GM18951 (cell line): ENCODE results near the gene CACNA2D2.

ENCODE experiments used
- POLR2A ChIP-seq: IDR thresholded peaks from 4 replicates; pipeline ENCODE4 v1.6.1; 2011; ENCODE audit warnings: mild to moderate bottlenecking; ENCODE audit not compliant: insufficient read length, insufficient read depth; ENCODE audit errors: extremely low read depth
- in situ Hi-C: fragments of 300-500 bp; cut with MboI; formaldehyde crosslinking; loops from one replicate; pipeline ENCODE4 v1.12.0; 2022; ENCODE audit warnings: low sequenced_read_pairs, mixed read lengths, inconsistent platforms; ENCODE audit not compliant: unreplicated experiment

The CACNA2D2 gene

DNA sequence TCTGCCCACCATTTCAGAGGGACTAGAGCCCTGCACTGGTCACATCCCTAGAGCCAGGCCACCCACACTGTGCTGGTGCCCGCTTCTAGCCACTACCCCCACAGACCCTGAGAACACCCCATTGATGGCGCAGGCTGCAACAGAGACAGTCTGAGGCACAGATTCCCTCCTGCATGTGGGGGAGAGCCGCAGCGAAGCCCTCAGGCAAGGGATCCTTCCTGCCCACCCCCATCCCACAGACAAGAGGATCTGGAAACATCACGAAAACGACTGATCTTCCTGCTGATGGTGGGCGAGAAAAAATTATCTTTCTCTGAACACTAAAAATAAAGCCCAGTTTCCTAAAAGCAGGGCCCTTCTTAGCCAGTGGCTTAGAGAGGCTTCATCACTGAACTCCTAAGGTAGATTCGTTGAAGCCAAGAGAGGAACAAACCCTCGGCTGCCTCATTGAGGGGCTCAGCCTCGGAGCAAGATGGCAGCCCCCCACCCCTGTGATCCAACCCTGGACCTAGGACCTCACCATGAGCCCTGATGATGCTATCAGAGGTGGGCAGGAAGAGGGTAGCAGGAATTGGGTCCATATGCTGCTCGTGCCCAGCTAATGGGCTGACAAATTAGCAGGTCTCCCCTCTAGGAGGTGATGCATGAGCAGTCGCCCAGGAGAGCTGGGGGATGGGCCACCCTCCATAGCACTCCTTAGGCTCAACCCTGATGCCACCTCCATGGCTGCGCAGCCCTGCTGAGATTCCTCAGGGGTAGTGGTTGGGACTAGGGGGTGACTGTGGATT, 54.5 kb downstream of the CACNA2D2 start:
- TF ChIP-seq POLR2A, result no peak
- in situ Hi-C loops, result no loop called here

DNA sequence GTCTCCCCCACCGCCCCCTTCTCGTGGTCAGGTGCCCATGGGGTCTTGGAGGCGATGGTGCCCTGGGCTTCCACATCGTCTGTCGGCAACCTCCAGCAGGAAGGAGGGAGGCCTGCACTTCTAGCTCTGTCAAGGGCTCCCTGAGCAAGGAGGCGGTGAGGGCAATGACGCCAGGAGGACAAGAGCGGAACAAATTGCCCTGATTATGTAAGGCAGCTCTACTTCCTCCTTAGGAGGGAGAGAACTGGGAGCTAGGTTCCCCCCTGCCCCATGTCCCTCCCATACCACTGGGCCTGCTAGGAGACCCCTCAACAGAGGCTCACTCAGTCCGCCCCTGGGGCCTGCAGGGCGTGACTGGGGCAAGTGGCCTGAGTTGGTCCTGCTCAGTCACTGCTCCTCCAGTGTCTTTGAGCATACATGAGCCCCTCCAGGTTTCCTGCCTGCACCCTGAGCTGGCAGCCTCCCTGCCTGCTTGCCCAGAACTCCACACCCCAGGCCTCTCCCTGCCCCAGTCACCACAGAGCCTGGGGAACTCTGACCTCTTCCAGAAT, 56.1 kb downstream of the CACNA2D2 start:
- no peak for TF ChIP-seq POLR2A
- in situ Hi-C loops, result no loop called here

DNA sequence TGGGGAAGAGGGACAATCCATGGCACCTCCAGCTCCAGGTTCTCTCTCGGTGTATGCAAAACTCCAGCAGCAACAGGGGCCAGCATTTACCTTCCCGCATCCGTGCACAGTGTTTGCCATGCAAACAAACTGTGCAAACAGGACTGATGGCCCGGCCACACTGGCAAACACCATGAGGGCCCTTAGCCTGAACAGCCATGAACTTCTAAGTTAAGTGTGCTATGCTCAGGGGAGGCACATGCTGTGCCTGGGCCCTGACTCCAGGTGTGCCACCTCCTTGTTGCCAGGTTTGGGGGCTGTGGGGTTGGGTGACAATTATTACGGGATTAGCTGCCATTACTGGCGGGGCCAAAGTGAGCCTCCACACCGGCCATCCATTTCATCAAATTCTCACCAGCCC, 57.5 kb downstream of the CACNA2D2 start:
- in situ Hi-C loops, result no loop called here
- no peak for TF ChIP-seq POLR2A

DNA sequence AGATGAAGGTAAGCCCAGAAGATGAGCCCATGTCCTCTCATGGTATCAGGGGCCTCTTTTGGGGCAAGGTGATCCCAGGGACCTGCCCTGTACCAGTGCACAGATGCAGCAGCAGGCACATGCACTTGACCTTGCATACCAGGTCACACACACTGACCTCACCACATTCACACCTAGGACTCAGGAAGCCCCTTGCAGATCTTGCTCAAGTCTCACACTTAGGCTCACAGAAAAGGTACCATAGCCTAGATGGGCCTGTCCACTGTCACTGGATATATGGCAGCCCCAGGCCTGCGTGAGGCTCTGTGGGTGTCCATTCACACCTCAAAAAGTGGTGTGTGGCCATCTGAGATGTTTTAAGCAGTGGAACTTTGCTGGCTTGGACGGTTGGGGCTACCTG, 58.7 kb downstream of the CACNA2D2 start:
- in situ Hi-C loops, result no loop called here
- no peak for TF ChIP-seq POLR2A

DNA sequence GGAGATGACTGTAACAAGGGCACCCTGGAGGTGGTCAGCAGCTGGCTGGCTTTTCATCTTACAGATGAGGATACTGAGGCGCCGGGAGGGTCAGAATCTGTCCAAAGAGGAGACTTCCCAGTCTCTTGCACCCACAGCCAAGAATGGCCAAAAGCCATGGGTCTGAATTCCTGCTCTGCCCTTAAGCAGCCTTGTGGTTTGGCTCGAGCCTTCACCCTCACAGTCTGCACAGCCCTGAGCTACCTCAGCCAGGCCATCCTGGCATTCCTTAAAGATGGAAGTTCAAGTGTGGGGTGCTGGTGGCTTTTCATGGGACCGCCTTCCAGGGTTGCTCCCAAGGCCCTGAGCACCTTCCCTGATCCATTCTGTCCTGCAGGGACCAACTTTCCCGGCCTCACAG, 59.2 kb downstream of the CACNA2D2 start:
- no peak for TF ChIP-seq POLR2A
- in situ Hi-C loops, result no loop called here

DNA sequence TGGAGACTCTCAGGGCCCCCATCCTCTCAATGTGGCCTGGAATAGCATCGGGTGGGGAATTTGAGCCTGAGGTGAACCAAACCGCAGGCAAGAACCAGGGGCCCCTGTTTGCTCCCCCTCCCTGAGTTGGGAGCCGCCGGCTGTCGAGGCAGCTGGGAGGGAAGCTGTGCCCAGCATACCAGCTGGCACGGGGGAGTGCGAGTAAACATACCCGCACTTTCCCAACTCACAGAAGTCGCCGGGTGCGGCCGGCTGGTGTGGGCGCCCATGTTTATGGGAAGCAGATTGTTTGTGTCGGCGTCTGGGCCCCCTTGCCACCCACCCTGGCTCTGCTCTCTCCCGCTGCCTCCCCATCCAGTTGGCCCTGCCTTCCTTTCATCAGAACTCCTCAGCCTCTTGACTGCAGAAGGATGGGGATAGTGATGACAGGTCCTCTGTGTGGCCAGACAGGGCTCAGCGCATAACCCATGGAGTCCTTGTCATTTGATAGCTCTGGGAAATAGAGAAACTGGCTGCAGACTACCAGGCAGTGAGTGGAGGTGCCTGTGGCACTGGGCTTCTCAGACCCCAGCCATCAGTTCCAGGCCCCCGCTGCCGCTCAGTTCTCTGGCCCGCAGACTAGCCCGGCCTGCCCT, 60.4 kb downstream of the CACNA2D2 start:
- in situ Hi-C loops, result no loop called here
- no peak for TF ChIP-seq POLR2A

DNA sequence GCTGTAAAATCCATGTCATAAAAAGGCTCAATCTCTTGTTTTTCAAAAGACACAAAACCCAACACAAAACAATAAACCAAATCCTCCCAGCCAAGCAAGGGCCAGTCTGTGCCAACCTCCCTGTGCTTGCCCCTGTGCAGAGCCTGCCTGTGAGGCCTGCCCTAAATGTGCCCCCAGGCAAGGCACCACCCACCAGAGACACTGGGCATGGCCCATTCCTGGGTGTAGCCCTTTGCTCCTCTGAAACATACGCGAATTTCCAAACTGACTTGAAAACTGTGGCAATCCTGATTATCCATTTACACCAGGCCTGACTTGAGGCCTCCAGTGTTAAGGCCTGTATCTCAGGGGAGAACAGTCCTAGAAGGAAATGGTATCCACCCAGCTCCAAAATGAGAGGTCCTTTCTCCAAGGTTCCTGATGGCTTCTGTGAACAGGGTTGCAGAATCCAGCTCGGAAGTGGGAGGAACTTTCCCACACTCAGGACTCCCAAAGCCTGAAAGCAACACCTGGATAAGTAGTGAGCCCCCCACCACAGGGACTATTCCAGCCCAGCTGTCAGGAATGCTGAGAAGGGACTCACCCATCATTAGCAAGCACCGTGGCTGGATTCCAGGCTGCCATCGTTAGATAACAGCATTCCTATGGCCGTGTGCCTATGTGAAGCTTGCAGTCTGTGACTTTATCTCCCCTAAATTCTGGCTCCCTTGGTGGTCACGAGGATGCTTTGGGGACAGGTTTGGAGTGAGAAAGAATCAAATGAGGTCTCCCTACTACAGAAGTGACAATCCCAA, 61.8 kb downstream of the CACNA2D2 start:
- in situ Hi-C loops, result no loop called here
- no peak for TF ChIP-seq POLR2A

DNA sequence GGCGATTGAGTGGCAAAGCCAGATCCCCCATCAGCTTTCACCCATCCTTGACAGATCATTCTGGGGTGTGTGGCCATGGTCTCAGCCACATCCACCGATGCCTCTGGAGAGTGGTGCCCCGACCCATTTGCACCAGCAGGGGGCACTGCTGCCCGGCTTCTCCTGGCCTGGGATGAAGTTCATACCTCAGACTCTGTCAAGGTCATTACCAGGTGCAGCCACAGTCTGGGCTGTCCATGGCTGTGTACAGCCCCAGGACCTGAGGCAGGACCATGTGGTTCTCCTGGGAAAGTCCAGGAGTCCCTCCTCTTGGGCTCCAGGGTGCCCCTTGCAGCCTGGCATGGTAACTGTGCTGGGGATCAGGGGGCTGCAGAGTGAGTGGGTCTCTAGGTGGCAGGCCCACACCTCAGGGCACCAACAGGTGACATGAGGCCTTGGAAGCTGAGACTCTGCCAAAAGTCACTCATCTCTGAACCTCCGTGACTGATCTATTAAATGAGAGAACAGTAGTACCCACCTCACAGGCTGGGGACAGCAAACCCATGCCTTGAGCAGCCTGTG, 67.2 kb downstream of the CACNA2D2 start:
- in situ Hi-C loops, result no loop called here

DNA sequence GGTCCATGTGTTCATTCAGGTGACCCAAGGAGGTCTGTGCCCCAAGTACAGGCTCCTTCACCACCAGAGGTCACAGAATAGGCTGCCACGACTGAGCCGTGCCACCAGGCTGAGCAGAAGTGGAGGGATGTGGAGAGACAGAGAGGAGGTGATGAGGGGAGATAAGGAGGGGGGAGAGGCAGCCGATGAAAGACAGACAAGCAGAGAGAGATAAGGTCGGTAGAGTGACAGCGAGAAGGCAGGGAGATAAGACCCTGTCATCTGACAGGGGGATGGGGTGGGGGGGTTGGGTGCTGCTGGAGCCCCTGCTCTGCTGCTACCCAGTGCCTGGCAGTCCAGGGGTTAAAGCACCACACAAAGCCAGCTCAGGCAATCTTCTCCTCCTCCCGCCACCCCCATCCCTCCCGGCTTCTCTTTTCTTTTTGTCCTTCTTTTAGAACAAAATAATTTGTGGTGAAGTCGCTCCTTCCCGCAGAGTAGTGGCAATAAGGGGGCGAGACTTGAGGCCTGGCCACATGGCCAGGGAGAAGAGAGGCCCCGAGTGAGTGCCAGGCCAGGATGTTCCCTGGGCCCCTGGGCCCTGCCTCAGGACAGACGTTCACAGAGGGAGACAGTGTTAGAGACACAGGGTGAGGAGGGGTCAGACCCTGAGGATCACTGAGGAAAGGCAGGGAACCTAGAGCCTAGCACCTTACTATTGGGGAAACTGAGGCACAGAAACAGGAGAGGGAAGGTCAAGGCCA, 67.9 kb downstream of the CACNA2D2 start:
- in situ Hi-C loops, result no loop called here
- TF ChIP-seq POLR2A, result no peak

More for the DNA sequence above, 67.2 kb downstream of the CACNA2D2 start:
- no peak for TF ChIP-seq POLR2A

DNA sequence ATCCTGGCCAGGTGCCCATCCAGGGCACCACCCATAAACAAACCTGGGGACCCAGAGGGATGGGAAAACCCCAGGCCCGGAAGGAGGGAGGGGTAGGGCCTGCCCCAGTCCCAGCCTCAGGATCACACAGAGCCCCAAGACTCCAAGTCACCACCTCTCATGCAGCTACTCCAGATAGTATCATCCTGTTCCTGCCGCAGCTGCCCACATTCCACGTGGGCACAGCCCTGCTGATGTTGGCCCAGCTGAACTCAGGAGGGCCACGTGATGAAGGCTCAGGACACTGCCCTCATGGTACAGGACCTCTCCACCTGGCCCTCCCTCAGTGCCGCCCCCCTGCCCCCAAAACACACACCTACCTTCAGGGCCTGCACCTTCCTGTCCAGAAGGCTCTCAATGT, 69.5 kb downstream of the CACNA2D2 start:
- no peak for TF ChIP-seq POLR2A
- in situ Hi-C loops, result no loop called here

DNA sequence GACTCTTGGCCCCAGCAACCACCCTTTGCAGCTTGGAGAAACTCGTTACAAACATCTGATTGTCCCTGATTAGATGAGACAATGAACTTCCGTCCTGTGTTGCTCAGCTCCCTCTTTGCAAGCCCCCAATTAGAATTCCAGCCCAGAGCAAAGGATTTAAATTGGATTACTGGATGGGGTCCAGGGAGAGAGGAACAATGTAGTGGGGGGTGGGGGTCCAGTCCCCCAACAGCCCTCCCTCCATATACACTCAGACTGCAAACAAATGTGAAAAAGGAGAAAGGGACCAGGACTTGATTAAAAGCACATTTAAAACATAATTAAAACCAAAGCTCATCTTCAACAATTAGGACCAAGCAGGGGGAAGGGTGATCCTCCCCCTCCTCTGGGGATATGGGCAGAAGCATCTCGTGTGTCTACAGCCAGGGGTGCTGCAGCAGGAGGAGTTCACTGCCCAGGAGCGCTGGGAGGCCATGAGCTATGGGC, 72.4 kb downstream of the CACNA2D2 start:
- TF ChIP-seq POLR2A, result no peak

DNA sequence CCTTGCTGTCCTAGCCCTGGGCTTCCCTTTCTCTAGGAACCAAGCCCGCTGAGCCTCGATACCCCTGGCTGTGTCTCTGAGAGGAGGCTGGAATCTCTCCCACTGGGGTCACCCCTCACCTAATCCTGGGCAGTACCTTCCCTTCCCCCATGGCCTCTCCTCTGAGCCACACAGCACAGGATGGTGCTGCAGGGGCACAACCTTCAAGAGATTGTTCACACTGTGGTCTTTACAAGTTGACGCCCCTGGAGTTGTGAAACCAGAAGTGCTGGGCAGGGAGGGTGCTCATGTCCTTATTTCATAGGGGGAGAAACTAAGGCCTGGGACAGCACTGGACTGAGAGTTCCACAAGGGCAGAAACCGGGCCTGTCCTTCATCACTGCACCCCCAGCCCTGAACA, 73.2 kb downstream of the CACNA2D2 start:
- in situ Hi-C loops, result no loop called here
- TF ChIP-seq POLR2A, result no peak

More for the DNA sequence above, 72.4 kb downstream of the CACNA2D2 start:
- in situ Hi-C loops, result no loop called here
